ENCODE data around the gene SYT14. TPM values are rescaled to one million over a fixed set of nuclear protein-coding genes. Genes with fewer than 3 reads are reported as not detected.
A peak's percentile ranks its signal among the peaks of the same experiment; 100 is the strongest.
"Not testable (repeated sequence)": the region's sequence is repeated elsewhere in the genome, so short reads cannot be mapped to it uniquely, and the experiment has no call there.

Gene SYT14
- total RNA-seq, 1 experiment from 2014 or later, result 1.4 TPM

GRCh38 chr1:210174133-210174532, 236.1 kb downstream of the SYT14 start:
- no TSS peak for BruUV-seq (replicated peaks)
- TF ChIP-seq, protein P1, sequence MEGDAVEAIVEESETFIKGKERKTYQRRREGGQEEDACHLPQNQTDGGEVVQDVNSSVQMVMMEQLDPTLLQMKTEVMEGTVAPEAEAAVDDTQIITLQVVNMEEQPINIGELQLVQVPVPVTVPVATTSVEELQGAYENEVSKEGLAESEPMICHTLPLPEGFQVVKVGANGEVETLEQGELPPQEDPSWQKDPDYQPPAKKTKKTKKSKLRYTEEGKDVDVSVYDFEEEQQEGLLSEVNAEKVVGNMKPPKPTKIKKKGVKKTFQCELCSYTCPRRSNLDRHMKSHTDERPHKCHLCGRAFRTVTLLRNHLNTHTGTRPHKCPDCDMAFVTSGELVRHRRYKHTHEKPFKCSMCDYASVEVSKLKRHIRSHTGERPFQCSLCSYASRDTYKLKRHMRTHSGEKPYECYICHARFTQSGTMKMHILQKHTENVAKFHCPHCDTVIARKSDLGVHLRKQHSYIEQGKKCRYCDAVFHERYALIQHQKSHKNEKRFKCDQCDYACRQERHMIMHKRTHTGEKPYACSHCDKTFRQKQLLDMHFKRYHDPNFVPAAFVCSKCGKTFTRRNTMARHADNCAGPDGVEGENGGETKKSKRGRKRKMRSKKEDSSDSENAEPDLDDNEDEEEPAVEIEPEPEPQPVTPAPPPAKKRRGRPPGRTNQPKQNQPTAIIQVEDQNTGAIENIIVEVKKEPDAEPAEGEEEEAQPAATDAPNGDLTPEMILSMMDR (conservative IDR thresholded peaks at IDR 0.05), result no peak
- TF ChIP-seq EZH2 (IDR thresholded peaks at IDR 0.05; ENCODE audit: low read depth), result no peak
- CTCF ChIA-PET, result no interaction called here
- Histone ChIP-seq H3K4me1 (replicated peaks; ENCODE audit: insufficient read depth) (no peaks in the 10 kb centered on the region), H3K27ac (no peak overlapping the region), H3K79me2 (ENCODE audit: low read depth) (no peaks in the 10 kb centered on the region), H3K9me3 (ENCODE audit: insufficient read depth, low read depth) (no peaks in the 10 kb centered on the region), H4K20me1 (ENCODE audit: insufficient read depth) (no peaks in the 10 kb centered on the region), H3K4me2 (no peak overlapping the region), H3K9me2 (ENCODE audit: insufficient read depth) (no peaks in the 10 kb centered on the region), H3K4me3 (no peak overlapping the region), H3K36me3 (ENCODE audit: low read depth) (no peaks in the 10 kb centered on the region), H3F3A (ENCODE audit: insufficient read depth, low read depth) (no peaks in the 10 kb centered on the region), H2AFZ (no peak overlapping the region), H3K27me3 (ENCODE audit: insufficient read depth, low read depth) (no peaks in the 10 kb centered on the region)
- no peak for DNase-seq
- POLR2A ChIA-PET (ENCODE audit: unreplicated experiment), result no interaction called here
- intact Hi-C loops (cut with micrococcal nuclease; ENCODE audit: unreplicated experiment), result no loop called here

GRCh38 chr1:210185063-210185462, 247.0 kb downstream of the SYT14 start:
- intact Hi-C loops (cut with micrococcal nuclease; ENCODE audit: unreplicated experiment), result loop anchor here (5.0 kb wide), 1 partner anchor 107 kb away; no protein-coding TSS in a partner anchor
- DNase-seq, result no peak
- no peaks in the 10 kb centered on the region for H3K36me3 ChIP-seq (ENCODE audit: low read depth)
- TF ChIP-seq, protein P1 (conservative IDR thresholded peaks at IDR 0.05), result no peak
- H3F3A ChIP-seq (ENCODE audit: insufficient read depth, low read depth), result no peaks in the 10 kb centered on the region
- H2AFZ ChIP-seq, result no peak overlapping the region
- no peaks in the 10 kb centered on the region for H3K79me2 ChIP-seq (ENCODE audit: low read depth)
- no peak overlapping the region for H3K27ac ChIP-seq
- BruUV-seq (replicated peaks), result no TSS peak
- no peaks in the 10 kb centered on the region for H3K27me3 ChIP-seq (ENCODE audit: insufficient read depth, low read depth)
- ChIA-PET POLR2A (ENCODE audit: unreplicated experiment) (interaction anchor here (0.7 kb wide), 1 partner anchor 132 kb away, joined by 3 read pairs; no protein-coding TSS in a partner anchor), CTCF (no interaction called here)
- H3K4me2 ChIP-seq, result no peak overlapping the region
- H3K4me1 ChIP-seq (replicated peaks; ENCODE audit: insufficient read depth), result peaks cover 19% of the 10 kb centered on the region
- H3K9me2 ChIP-seq (ENCODE audit: insufficient read depth), result no peaks in the 10 kb centered on the region
- H4K20me1 ChIP-seq (ENCODE audit: insufficient read depth), result no peaks in the 10 kb centered on the region
- no peaks in the 10 kb centered on the region for H3K9me3 ChIP-seq (ENCODE audit: insufficient read depth, low read depth)
- H3K4me3 ChIP-seq, result no peak overlapping the region

DNA sequence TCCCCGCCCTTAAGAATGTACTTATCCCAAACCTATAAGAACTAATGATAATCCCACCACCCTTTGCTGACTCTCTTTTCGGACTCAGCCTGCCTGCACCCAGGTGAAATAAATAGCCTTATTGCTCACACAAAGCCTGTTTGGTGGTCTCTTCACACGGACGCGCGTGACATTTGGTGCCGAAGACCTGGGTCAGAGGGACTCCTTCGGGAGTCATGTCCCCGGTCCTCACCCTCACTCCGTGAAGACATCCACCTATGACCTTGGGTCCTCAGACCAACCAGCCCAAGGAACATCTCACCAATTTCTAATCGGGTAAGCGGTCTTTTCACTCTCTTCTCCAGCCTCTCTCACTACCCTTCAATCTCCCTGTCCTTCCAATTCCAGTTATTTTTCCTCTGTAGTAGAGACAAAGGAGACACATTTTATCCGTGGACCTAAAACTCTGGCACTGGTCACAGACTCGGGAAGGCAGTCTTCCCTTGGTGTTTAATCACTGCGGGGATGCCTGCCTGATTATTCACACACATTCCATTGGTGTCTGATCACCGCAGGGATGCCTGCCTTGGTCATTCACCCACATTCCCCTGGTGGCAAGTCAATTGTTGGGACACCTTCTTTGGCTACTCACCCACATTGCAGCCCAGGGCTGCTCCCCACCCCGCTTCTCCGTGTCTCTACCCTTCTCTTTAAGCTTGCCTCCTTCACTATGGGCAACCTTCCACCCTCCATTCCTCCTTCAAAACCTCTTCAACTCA, 250.0 kb downstream of the SYT14 start:
- H3K36me3 ChIP-seq (ENCODE audit: low read depth); CTCF ChIA-PET; H3K9me2 ChIP-seq (ENCODE audit: insufficient read depth); H4K20me1 ChIP-seq (ENCODE audit: insufficient read depth); H3K27me3 ChIP-seq (ENCODE audit: insufficient read depth, low read depth); H3F3A ChIP-seq (ENCODE audit: insufficient read depth, low read depth); H3K9me3 ChIP-seq (ENCODE audit: insufficient read depth, low read depth); H3K79me2 ChIP-seq (ENCODE audit: low read depth): not testable (repeated sequence)
- peak overlapping the region; percentile 70 for H3K4me2 ChIP-seq
- DNase-seq, result peak; percentile 75 to 85
- POLR2A ChIA-PET (ENCODE audit: unreplicated experiment), result interaction anchor here (0.7 kb wide), 1 partner anchor 107 kb away, joined by 5 read pairs; no protein-coding TSS in a partner anchor
- peak overlapping the region; percentile 23; the same call in 1 of the 2 replicates for H3K4me3 ChIP-seq
- H2AFZ ChIP-seq, result peak overlapping the region; percentile 55
- H3K27ac ChIP-seq, result peak overlapping the region; percentile 4; the same call in 1 of the 2 replicates
- TSS peak; percentile 99 for BruUV-seq (replicated peaks)
- H3K4me1 ChIP-seq (replicated peaks; ENCODE audit: insufficient read depth), result peaks cover 23% of the 10 kb centered on the region
- intact Hi-C loops (cut with micrococcal nuclease; ENCODE audit: unreplicated experiment), result loop anchor here (2.0 to 5.0 kb wide), 2 partner anchors 45 to 104 kb away; partner anchors contain the start of gene SERTAD4
